Measurements from ENCODE around the gene WIPF2.
A peak's percentile ranks its signal among the peaks of the same experiment; 100 is the strongest.
"Not testable (repeated sequence)": the region's sequence is repeated elsewhere in the genome, so short reads cannot be mapped to it uniquely, and the experiment has no call there.

The WIPF2 gene

GRCh38 chr17:40299159-40299757 lies 80.2 kb downstream of the WIPF2 start:
- not testable (repeated sequence) for DNase-seq

- DNase-seq: no peak
These were observed 82.2 kb downstream of the WIPF2 start for GRCh38 chr17:40301315-40301714.

GRCh38 chr17:40303009-40303657 lies 84.0 kb downstream of the WIPF2 start:
- peak; percentile 47 for DNase-seq

GRCh38 chr17:40303708-40304551 lies 84.8 kb downstream of the WIPF2 start:
- DNase-seq: no peak

- DNase-seq: not testable (repeated sequence)
These were observed 85.4 kb downstream of the WIPF2 start for GRCh38 chr17:40304552-40304863.

- DNase-seq: not testable (repeated sequence)
These were observed 85.8 kb downstream of the WIPF2 start for GRCh38 chr17:40304866-40305265.

GRCh38 chr17:40306395-40306794 lies 87.3 kb downstream of the WIPF2 start:
- no peak for DNase-seq

- DNase-seq: no peak
These were observed 88.1 kb downstream of the WIPF2 start for GRCh38 chr17:40307001-40307730.

- no peak for DNase-seq
These were observed 88.7 kb downstream of the WIPF2 start for GRCh38 chr17:40307740-40308239.

GRCh38 chr17:40309031-40309948 lies 90.2 kb downstream of the WIPF2 start, which contains the start of gene RARA:
Gene RARA (plus strand): TSS chr17:40309180. CDS start chr17:40331219, 22,039 bp downstream.
- DNase-seq: peak; percentile 37

- no peak for DNase-seq
These were observed 90.9 kb downstream of the WIPF2 start for GRCh38 chr17:40309949-40310510.

GRCh38 chr17:40310882-40311391 lies 91.8 kb downstream of the WIPF2 start:
- no peak for DNase-seq

- DNase-seq: no peak
These were observed 92.5 kb downstream of the WIPF2 start for GRCh38 chr17:40311575-40311974.

GRCh38 chr17:40312131-40312731 lies 93.1 kb downstream of the WIPF2 start:
- DNase-seq: no peak

- no peak for DNase-seq
These were observed 94.0 kb downstream of the WIPF2 start for GRCh38 chr17:40312893-40313667.

- DNase-seq: no peak
These were observed 94.8 kb downstream of the WIPF2 start for GRCh38 chr17:40313668-40314583.

- DNase-seq: peak; percentile 89
These were observed 95.5 kb downstream of the WIPF2 start for GRCh38 chr17:40314584-40314956.

- no peak for DNase-seq
These were observed 96.1 kb downstream of the WIPF2 start for GRCh38 chr17:40315206-40315605.

Measured in activated naive CD4-positive, alpha-beta T cell treated with anti-CD3 and anti-CD28 coated beads, Interleukin-2, amount 50 U/mL, for 16 hours (primary cell).